Right lobe of liver (tissue), 4 donors: ENCODE data around the gene GSDMA.

Experiments
- CTCF ChIP-seq, 4 donors: fragments of 200-600 bp in 3 of 4; fragments of 450-650 bp in 1 of 4; IDR thresholded peaks; one replicate each; pipeline versions ENCODE4 v1.5.1 to v1.8.0; 2016 to 2022; ENCODE audit warnings: antibody characterized with exemption in 4 of 4, mild to moderate bottlenecking in 2 of 4
- POLR2A ChIP-seq: fragments of 450-650 bp; IDR thresholded peaks from one replicate; pipeline ENCODE4 v1.6.1; 2017; ENCODE audit warnings: antibody characterized with exemption, mild to moderate bottlenecking
- donor health status: DM: no; HTN: no; CAD: no.
- donor health status: DM: no; HTN: no; CAD: no.
- donor health status: DM: no; HTN: yes; CAD: no.

- no peak for TF ChIP-seq CTCF (IDR thresholded peaks at IDR 0.05)
- no peak for TF ChIP-seq POLR2A
Measured at GRCh38 chr17:39921323-39921722, 41.5 kb upstream of the GSDMA start.
